HepG2 (cell line): Measurements from ENCODE around the gene NDUFB6. TPM values are rescaled to one million over a fixed set of nuclear protein-coding genes. Genes with fewer than 3 reads are reported as not detected.

ENCODE experiments used
- ATAC-seq: fragments of 200-7000 bp; cut with Tn5 transposase; 3 replicates; pipeline ENCODE4 v1.9.1; 2020; ENCODE audit warnings: mild to moderate bottlenecking, moderate library complexity
- BruUV-seq: library from RNA; stranded (reverse); fragments of 400-500 nt; replicated peaks from 2 replicates; lab custom pipeline; 2021; lab: Mats Ljungman, UMichigan
- CTCF ChIA-PET: fragments of 300-600 bp; formaldehyde crosslinking; extraction: SDS; loops from one replicate; lab custom pipeline; 2021; ENCODE audit warnings: low total read pairs, inconsistent platforms, low intra/inter-chr PET ratio; lab: Yijun Ruan, JAX
- POLR2A ChIA-PET: fragments of 350-600 bp; sonication (Branson Sonifier 250); formaldehyde crosslinking; loops from one replicate; lab custom pipeline; 2020; ENCODE audit warnings: antibody characterized with exemption, inconsistent platforms; lab: Yijun Ruan, JAX
- DNase-seq: peaks from one replicate; pipeline ENCODE4 v3.0.0-alpha.2; 2015; ENCODE audit warnings: low spot score
- FAIRE-seq: peaks from 3 replicates; lab custom pipeline; 2011; peaks lifted over from hg19 to GRCh38; lab: Jason Lieb, UNC
- H2AFZ ChIP-seq: one replicate; pipeline ENCODE4 v1.6.1; 2011; ENCODE audit warnings: low read length, inconsistent platforms
- H3K27ac ChIP-seq: fragments of 300-600 bp; 3 replicates; pipeline ENCODE4 v1.8.0; 2011; ENCODE audit warnings: mixed run types, mild to moderate bottlenecking, mixed read lengths, low read length, inconsistent platforms; ENCODE audit not compliant: insufficient read depth; ENCODE audit errors: extremely low read length
- H3K27me3 ChIP-seq, 2 experiments: fragments of 200-600 bp in 1 of 2; 2 replicates in 1 of 2; 3 replicates in 1 of 2; pipeline versions ENCODE4 v1.6.0 to v1.8.0; 2011; ENCODE audit warnings: low read length in 2 of 2, mild to moderate bottlenecking in 2 of 2, moderate library complexity in 2 of 2, inconsistent platforms in 1 of 2; ENCODE audit not compliant: insufficient read depth in 2 of 2, control insufficient read depth in 1 of 2
- H3K36me3 ChIP-seq, 2 experiments: fragments of 200-600 bp in 1 of 2; replicated peaks in 1 of 2; 2 replicates in 1 of 2; 3 replicates in 1 of 2; pipeline versions ENCODE4 v1.5.1 to v1.8.0; 2011; ENCODE audit warnings: low read length in 2 of 2, inconsistent platforms in 1 of 2; ENCODE audit not compliant: insufficient read depth in 2 of 2, control insufficient read depth in 1 of 2
- H3K4me1 ChIP-seq: 2 replicates; pipeline ENCODE4 v1.5.1; 2012; ENCODE audit warnings: low read length, inconsistent platforms; ENCODE audit not compliant: insufficient read depth
- H3K4me2 ChIP-seq: 2 replicates; pipeline ENCODE4 v1.6.0; 2011; ENCODE audit warnings: low read depth, low read length, inconsistent platforms
- H3K4me3 ChIP-seq, 3 experiments: fragments of 200-600 bp in 1 of 3; sonication (generic), shearing (Covaris generic) in 1 of 3; replicated peaks in 1 of 3; 2 replicates each; pipeline ENCODE4 v1.5.1; 2011 to 2016; ENCODE audit warnings: low read length in 3 of 3, inconsistent platforms in 2 of 3, low read depth in 2 of 3, mild to moderate bottlenecking in 2 of 3, control low read depth in 1 of 3, mixed read lengths in 1 of 3; ENCODE audit not compliant: insufficient read depth in 1 of 3
- H3K79me2 ChIP-seq: one replicate; pipeline ENCODE4 v1.6.1; 2011; ENCODE audit warnings: low read length, inconsistent platforms; ENCODE audit not compliant: insufficient read depth
- H3K9ac ChIP-seq: 2 replicates; pipeline ENCODE4 v1.6.0; 2011; ENCODE audit warnings: mild to moderate bottlenecking, low read depth, low read length, inconsistent platforms; ENCODE audit not compliant: insufficient read depth
- H3K9me3 ChIP-seq: 2 replicates; pipeline ENCODE4 v1.5.1; 2012; ENCODE audit warnings: mild to moderate bottlenecking, low read length
- H4K20me1 ChIP-seq: 2 replicates; pipeline ENCODE4 v1.6.0; 2011; ENCODE audit warnings: inconsistent platforms, mild to moderate bottlenecking, low read length, moderate library complexity; ENCODE audit not compliant: insufficient read depth
- AGO2 ChIP-seq: fragments of 200-400 bp; formaldehyde crosslinking; optimal IDR thresholded peaks from 2 replicates; pipeline ENCODE3; 2017; ENCODE audit warnings: mild to moderate bottlenecking, low read depth, low read length, moderate library complexity
- CEBPB ChIP-seq: IDR thresholded peaks from 2 replicates; pipeline ENCODE4 v1.6.1; 2011; ENCODE audit warnings: low read depth, low read length, improper control_type of control experiment, borderline replicate concordance
- CEBPG ChIP-seq: IDR thresholded peaks from 2 replicates; pipeline ENCODE4 v1.6.1; 2016
- CTCF ChIP-seq: sonication (generic); formaldehyde crosslinking; IDR thresholded peaks from 2 replicates; pipeline ENCODE4 v1.5.0; 2020; ENCODE audit warnings: mild to moderate bottlenecking, missing genetic modification reagents, moderate library complexity
- ELF3 ChIP-seq: IDR thresholded peaks from 2 replicates; pipeline ENCODE4 v1.6.1; 2016; ENCODE audit warnings: missing genetic modification reagents, missing compliant biosample characterization
- KAT2B ChIP-seq: fragments of 150-350 bp; IDR thresholded peaks from 2 replicates; pipeline ENCODE4 v1.6.1; 2014; ENCODE audit warnings: low read depth, low read length, borderline replicate concordance
- KLF11 ChIP-seq: IDR thresholded peaks from 2 replicates; pipeline ENCODE4 v1.6.1; 2016; ENCODE audit warnings: missing compliant biosample characterization
- MAFF ChIP-seq: IDR thresholded peaks from 2 replicates; pipeline ENCODE4 v1.6.1; 2011; ENCODE audit warnings: low read depth, low read length, improper control_type of control experiment
- MAFK ChIP-seq, 2 experiments: IDR thresholded peaks in 1 of 2; conservative IDR thresholded peaks in 1 of 2; 2 replicates each; pipeline ENCODE4 v1.6.1; 2011; ENCODE audit warnings: improper control_type of control experiment in 2 of 2, low read length in 2 of 2
- MLXIP ChIP-seq: sonication (generic); formaldehyde crosslinking; IDR thresholded peaks from 2 replicates; pipeline ENCODE4 v1.9.0; 2021; ENCODE audit warnings: missing genetic modification reagents, borderline replicate concordance
- PBX2 ChIP-seq: IDR thresholded peaks from 2 replicates; pipeline ENCODE4 v1.6.1; 2016; ENCODE audit warnings: control low read depth
- RAD21 ChIP-seq: fragments of 450-650 bp; formaldehyde crosslinking; IDR thresholded peaks from 2 replicates; pipeline ENCODE4 v1.5.0; 2020; ENCODE audit warnings: mild to moderate bottlenecking
- REL ChIP-seq: sonication (generic); formaldehyde crosslinking; conservative IDR thresholded peaks from 2 replicates; pipeline ENCODE4 v1.8.0; 2022; ENCODE audit warnings: mild to moderate bottlenecking, missing genetic modification reagents, moderate library complexity
- RFXANK ChIP-seq: IDR thresholded peaks from 2 replicates; pipeline ENCODE4 v1.6.1; 2016
- STAG1 ChIP-seq: sonication (generic); formaldehyde crosslinking; IDR thresholded peaks from 2 replicates; pipeline ENCODE4 v1.4.0; 2020; ENCODE audit warnings: missing genetic modification reagents
- TMF1 ChIP-seq: sonication (generic); formaldehyde crosslinking; IDR thresholded peaks from 2 replicates; pipeline ENCODE4 v1.8.1; 2022; ENCODE audit warnings: low read depth, missing genetic modification reagents
- ZNF264 ChIP-seq: sonication (generic); formaldehyde crosslinking; IDR thresholded peaks from 2 replicates; pipeline ENCODE4 v1.4.0; 2020; ENCODE audit warnings: missing genetic modification reagents
- ZNF337 ChIP-seq: sonication (generic); formaldehyde crosslinking; IDR thresholded peaks from 2 replicates; pipeline ENCODE4 v1.5.1; 2020; ENCODE audit warnings: missing genetic modification reagents, low read depth, mild to moderate bottlenecking, borderline replicate concordance
- ZNF776 ChIP-seq: sonication (generic); formaldehyde crosslinking; IDR thresholded peaks from 2 replicates; pipeline ENCODE4 v1.4.0; 2020; ENCODE audit warnings: mild to moderate bottlenecking, missing genetic modification reagents
- ZNF792 ChIP-seq: IDR thresholded peaks from 2 replicates; pipeline ENCODE4 v1.6.1; 2016
- WGBS: methylation state at CpG from one replicate; pipeline ENCODE4 v1.1.6; 2017; ENCODE audit warnings: low lambda C conversion rate; 5-methylcytosine and 5-hydroxymethylcytosine counted together
- in situ Hi-C: cut with HindIII; loops from 2 replicates; pipeline ENCODE4 v1.10.0; 2017; ENCODE audit warnings: low pct_unique_long_range_greater_than_20kb; ENCODE audit not compliant: extremely low pct_ligation_motif_present
- intact Hi-C: fragments of 100-400 bp; cut with micrococcal nuclease; formaldehyde crosslinking; loops from one replicate; pipeline ENCODE4 v1.10.0; 2022; ENCODE audit not compliant: unreplicated experiment
- polyA plus RNA-seq, 8 experiments: library from polyadenylated mRNA; depleted of rRNA in 3 of 8; stranded (reverse) in 7 of 8; unstranded in 1 of 8; fragments of >200 nt; fragmentation: Illumina TruSeq in 4 of 8; extraction: Trizol in 4 of 8; gene quantifications; 2 replicates each; pipeline versions ENCODE4 v1.2.1 to v1.2.3, GENCODE V29; 2011 to 2016; ENCODE audit warnings: low read depth in 4 of 8, missing spikeins in 1 of 8, mixed read lengths in 1 of 8; ENCODE audit not compliant: insufficient read depth in 1 of 8
- total RNA-seq, 5 experiments: library from RNA; depleted of rRNA; stranded (reverse); fragments of >200 nt; fragmentation: Illumina TruSeq; extraction: Trizol; gene quantifications; 2 replicates each; pipeline ENCODE4 v1.2.3, GENCODE V29; 2016; ENCODE audit warnings: low read depth in 1 of 5

NDUFB6 gene
- total and polyA plus RNA-seq, 2 of the 13 experiments (the other 11 are each of a cell fraction or from before 2014, with no cell fraction given), result 31.2 to 81.9 TPM

- TF ChIP-seq AGO2, result no peak
- TF ChIP-seq KAT2B, result no peak
- no peak for TF ChIP-seq TMF1 (CRISPR knock-in tag)
- TF ChIP-seq ZNF792 (CRISPR knock-in tag), result no peak
- no peak for TF ChIP-seq ZNF776 (CRISPR knock-in tag)
- TF ChIP-seq ZNF337, result no peak
- TF ChIP-seq MLXIP, result no peak
Measured at GRCh38 chr9:32590476-32590875, 17.5 kb upstream of the NDUFB6 start (continued).

GRCh38 chr9:32589083-32589723 is 16.2 kb upstream of the NDUFB6 start:
- peak; percentile 28 for DNase-seq
- CTCF ChIA-PET, result interaction anchor here (1.7 kb wide), 1 partner anchor 379 kb away, joined by 13 read pairs; no protein-coding TSS in a partner anchor
- Histone ChIP-seq H3K36me3 (no peaks in the 10 kb centered on the region), H3K9ac (no peak overlapping the region), H2AFZ (no peak overlapping the region), H3K4me1 (no peaks in the 10 kb centered on the region), H4K20me1 (no peaks in the 10 kb centered on the region), H3K79me2 (no peaks in the 10 kb centered on the region), H3K27me3 (no peaks in the 10 kb centered on the region), H3K27ac (no peak overlapping the region), H3K4me2 (no peak overlapping the region), H3K4me3 (no peak overlapping the region), H3K9me3 (no peaks in the 10 kb centered on the region)
- ATAC-seq, result peak; percentile 87
- BruUV-seq, result no TSS peak
- WGBS, result 10% methylated on average over 6 of the region's 6 CpGs
- in situ Hi-C loops (no loop called here), intact Hi-C loops (loop anchor here (1.0 kb wide), 2 partner anchors 114 to 379 kb away; no protein-coding TSS in a partner anchor)
- peak; percentile 18 for FAIRE-seq
- POLR2A ChIA-PET, result no interaction called here
- TF ChIP-seq CTCF (CRISPR knock-in tag) (peak; percentile 61), MAFK (conservative IDR thresholded peaks at IDR 0.05 in 1 of 2, IDR thresholded peaks at IDR 0.05 in 1 of 2; ENCODE audit: low read length in 2 of 2) (peak; percentile 13 to 35; a peak in 1 of 4 replicates), CEBPB (peak; percentile 51; the same call in 1 of the 2 replicates), REL (no peak), RFXANK (CRISPR knock-in tag) (no peak), ELF3 (CRISPR knock-in tag) (peak; percentile 51; the same call in 1 of the 2 replicates), KLF11 (CRISPR knock-in tag) (no peak), STAG1 (CRISPR knock-in tag) (peak; percentile 62), RAD21 (peak; percentile 18; the same call in 1 of the 2 replicates), ZNF264 (CRISPR knock-in tag) (no peak), PBX2 (no peak), MAFF (peak; percentile 29; the same call in 1 of the 2 replicates), CEBPG (CRISPR knock-in tag) (0 out of 2 replicates have a peak, but pooled peaks have one; percentile 6)
